CD14-positive monocyte (primary cell): ENCODE data around the gene NSMF. TPM values are rescaled to one million over a fixed set of nuclear protein-coding genes. Genes with fewer than 3 reads are reported as not detected.

ENCODE experiments used
- DNase-seq, 3 donors: peaks; one replicate each; pipeline ENCODE4 v3.0.0-alpha.2; 2011 to 2022
- H2AFZ ChIP-seq: 2 replicates; pipeline ENCODE4 v1.6.0; 2012; ENCODE audit warnings: mild to moderate bottlenecking, low read depth, low read length, inconsistent platforms; ENCODE audit not compliant: insufficient read depth, poor library complexity, severe bottlenecking
- H3K27ac ChIP-seq, 2 donors: 1 replicate in 1 of 2; 2 replicates in 1 of 2; pipeline ENCODE4 v1.5.1; 2012 to 2013; ENCODE audit warnings: low read length in 2 of 2, control low read depth in 1 of 2, inconsistent platforms in 1 of 2, low read depth in 1 of 2, mild to moderate bottlenecking in 1 of 2
- H3K27me3 ChIP-seq, 2 donors: one replicate each; pipeline versions ENCODE4 v1.6.0 to v1.6.1; 2011 to 2013; ENCODE audit warnings: low read length in 2 of 2; ENCODE audit not compliant: control insufficient read depth in 2 of 2, insufficient read depth in 2 of 2
- H3K36me3 ChIP-seq, 2 donors: replicated peaks in 1 of 2; 1 replicate in 1 of 2; 2 replicates in 1 of 2; pipeline versions ENCODE4 v1.5.1 to v1.6.1; 2012 to 2013; ENCODE audit warnings: low read length in 2 of 2, control low read depth in 1 of 2, inconsistent platforms in 1 of 2, mild to moderate bottlenecking in 1 of 2; ENCODE audit not compliant: insufficient read depth in 2 of 2, control insufficient read depth in 1 of 2
- H3K4me1 ChIP-seq, 2 donors: 1 replicate in 1 of 2; 2 replicates in 1 of 2; pipeline versions ENCODE4 v1.5.1 to v1.6.1; 2012 to 2013; ENCODE audit warnings: low read length in 2 of 2, control low read depth in 1 of 2, inconsistent platforms in 1 of 2, mild to moderate bottlenecking in 1 of 2, moderate library complexity in 1 of 2; ENCODE audit not compliant: insufficient read depth in 2 of 2, control insufficient read depth in 1 of 2
- H3K4me2 ChIP-seq: replicated peaks from 2 replicates; pipeline ENCODE3; 2012; ENCODE audit warnings: low read length, moderate library complexity, mild to moderate bottlenecking; ENCODE audit not compliant: poor library complexity, severe bottlenecking; ENCODE audit errors: extremely low read depth
- H3K4me3 ChIP-seq, 3 experiments: fragments of 200-600 bp in 1 of 3; sonication (generic) in 1 of 3; replicated peaks in 1 of 3; 1 replicate in 2 of 3; 2 replicates in 1 of 3; pipeline ENCODE4 v1.5.1; 2011 to 2013; ENCODE audit warnings: low read length in 3 of 3, mild to moderate bottlenecking in 3 of 3, control low read depth in 2 of 3, low read depth in 2 of 3, inconsistent platforms in 1 of 3, moderate library complexity in 1 of 3
- H3K79me2 ChIP-seq: 2 replicates; pipeline ENCODE4 v1.6.0; 2012; ENCODE audit warnings: mild to moderate bottlenecking, control low read depth, inconsistent platforms, low read length, moderate library complexity; ENCODE audit not compliant: insufficient read depth
- H3K9ac ChIP-seq: 2 replicates; pipeline ENCODE4 v1.6.0; 2017; ENCODE audit warnings: low read length, mild to moderate bottlenecking; ENCODE audit not compliant: insufficient read depth, poor library complexity, severe bottlenecking
- H3K9me3 ChIP-seq, 2 donors: replicated peaks in 1 of 2; 1 replicate in 1 of 2; 2 replicates in 1 of 2; pipeline versions ENCODE4 v1.5.1 to v1.6.1; 2012 to 2013; ENCODE audit warnings: low read length in 2 of 2, control low read depth in 1 of 2; ENCODE audit not compliant: control insufficient read depth in 1 of 2, insufficient read depth in 1 of 2
- H4K20me1 ChIP-seq: 2 replicates; pipeline ENCODE4 v1.6.0; 2012; ENCODE audit warnings: mild to moderate bottlenecking, low read length, control low read depth, moderate library complexity; ENCODE audit not compliant: insufficient read depth
- H3K27ac Mint-ChIP-seq, 7 donors: one replicate each; pipeline ENCODE4 v1.8.0; 2020; ENCODE audit warnings: mild to moderate bottlenecking in 7 of 7, mixed read lengths in 7 of 7, moderate library complexity in 6 of 7, inconsistent platforms in 2 of 7
- H3K27me3 Mint-ChIP-seq, 3 donors: one replicate each; pipeline ENCODE4 v1.8.0; 2021 to 2022; ENCODE audit warnings: low read depth in 3 of 3, mild to moderate bottlenecking in 3 of 3, mixed read lengths in 3 of 3, moderate library complexity in 3 of 3, inconsistent platforms in 1 of 3
- H3K36me3 Mint-ChIP-seq, 2 donors: one replicate each; pipeline ENCODE4 v1.8.0; 2020; ENCODE audit warnings: mixed read lengths in 2 of 2, inconsistent platforms in 1 of 2, mild to moderate bottlenecking in 1 of 2
- H3K4me1 Mint-ChIP-seq: one replicate; pipeline ENCODE4 v1.8.0; 2020; ENCODE audit warnings: mild to moderate bottlenecking, mixed read lengths
- H3K4me3 Mint-ChIP-seq, 2 donors: one replicate each; pipeline ENCODE4 v1.8.0; 2020; ENCODE audit warnings: mild to moderate bottlenecking in 2 of 2, mixed read lengths in 2 of 2, moderate library complexity in 1 of 2
- H3K9me3 Mint-ChIP-seq, 7 donors: one replicate each; pipeline ENCODE4 v1.8.0; 2020 to 2022; ENCODE audit warnings: mixed read lengths in 7 of 7, mild to moderate bottlenecking in 6 of 7, moderate library complexity in 6 of 7, inconsistent platforms in 2 of 7
- WGBS: methylation state at CpG from one replicate; pipeline ENCODE4 v1.1.5; 2013; ENCODE audit warnings: missing lambda C conversion rate; ENCODE audit not compliant: insufficient coverage; 5-methylcytosine and 5-hydroxymethylcytosine counted together
- intact Hi-C, 2 donors: fragments of 100-400 bp; cut with micrococcal nuclease; formaldehyde crosslinking; loops; one replicate each; pipeline versions ENCODE4 v1.15.0 to v1.15.1; 2023
- polyA plus RNA-seq, 3 donors: library from polyadenylated mRNA; depleted of rRNA in 1 of 3; unstranded in 2 of 3; stranded (reverse) in 1 of 3; fragments of 300-500 nt in 2 of 3; fragments of >200 nt in 1 of 3; fragmentation: Illumina TruSeq in 2 of 3; gene quantifications; 1 replicate in 2 of 3; 2 replicates in 1 of 3; pipeline ENCODE4 v1.2.3, GENCODE V29; 2012 to 2021
- TF ChIP-seq, protein P1 (sequence below): fragments of 200-600 bp; IDR thresholded peaks from one replicate; pipeline ENCODE4 v1.8.0; 2022; ENCODE audit warnings: antibody characterized with exemption, mild to moderate bottlenecking

NSMF gene
- polyA plus RNA-seq, 3 donors, result 4.6 to 68.4 (median 5.3) TPM

GRCh38 chr9:137485343-137486140 lies 26.4 kb upstream of the NSMF start:
- Histone ChIP-seq H2AFZ (no peak overlapping the region), H3K27me3 (no peaks in the 10 kb centered on the region), H3K9me3 (no peaks in the 10 kb centered on the region), H3K4me3 (no peak overlapping the region), H4K20me1 (no peaks in the 10 kb centered on the region), H3K4me1 (peaks cover 11 to 14% of the 10 kb centered on the region in 2 donors), H3K27ac (no peak overlapping the region), H3K4me2 (no peak overlapping the region), H3K79me2 (no peaks in the 10 kb centered on the region), H3K9ac (no peak overlapping the region), H3K36me3 (no peaks in the 10 kb centered on the region)
- Mint-ChIP-seq H3K36me3 (no peaks in the 10 kb centered on the region), H3K4me3 (no peak overlapping the region), H3K9me3 (peaks cover 0 to 2% (median 0%) of the 10 kb centered on the region in 7 donors), H3K27me3 (peaks cover 0 to 7% (median 0%) of the 10 kb centered on the region in 3 donors), H3K27ac (no peak overlapping the region), H3K4me1 (peaks cover 14% of the 10 kb centered on the region)
- no peak for DNase-seq
- 95% methylated on average over 24 of the region's 26 CpGs for WGBS
- intact Hi-C loops, result no loop called here
- TF ChIP-seq, protein P1, sequence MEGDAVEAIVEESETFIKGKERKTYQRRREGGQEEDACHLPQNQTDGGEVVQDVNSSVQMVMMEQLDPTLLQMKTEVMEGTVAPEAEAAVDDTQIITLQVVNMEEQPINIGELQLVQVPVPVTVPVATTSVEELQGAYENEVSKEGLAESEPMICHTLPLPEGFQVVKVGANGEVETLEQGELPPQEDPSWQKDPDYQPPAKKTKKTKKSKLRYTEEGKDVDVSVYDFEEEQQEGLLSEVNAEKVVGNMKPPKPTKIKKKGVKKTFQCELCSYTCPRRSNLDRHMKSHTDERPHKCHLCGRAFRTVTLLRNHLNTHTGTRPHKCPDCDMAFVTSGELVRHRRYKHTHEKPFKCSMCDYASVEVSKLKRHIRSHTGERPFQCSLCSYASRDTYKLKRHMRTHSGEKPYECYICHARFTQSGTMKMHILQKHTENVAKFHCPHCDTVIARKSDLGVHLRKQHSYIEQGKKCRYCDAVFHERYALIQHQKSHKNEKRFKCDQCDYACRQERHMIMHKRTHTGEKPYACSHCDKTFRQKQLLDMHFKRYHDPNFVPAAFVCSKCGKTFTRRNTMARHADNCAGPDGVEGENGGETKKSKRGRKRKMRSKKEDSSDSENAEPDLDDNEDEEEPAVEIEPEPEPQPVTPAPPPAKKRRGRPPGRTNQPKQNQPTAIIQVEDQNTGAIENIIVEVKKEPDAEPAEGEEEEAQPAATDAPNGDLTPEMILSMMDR, result no peak

DNA sequence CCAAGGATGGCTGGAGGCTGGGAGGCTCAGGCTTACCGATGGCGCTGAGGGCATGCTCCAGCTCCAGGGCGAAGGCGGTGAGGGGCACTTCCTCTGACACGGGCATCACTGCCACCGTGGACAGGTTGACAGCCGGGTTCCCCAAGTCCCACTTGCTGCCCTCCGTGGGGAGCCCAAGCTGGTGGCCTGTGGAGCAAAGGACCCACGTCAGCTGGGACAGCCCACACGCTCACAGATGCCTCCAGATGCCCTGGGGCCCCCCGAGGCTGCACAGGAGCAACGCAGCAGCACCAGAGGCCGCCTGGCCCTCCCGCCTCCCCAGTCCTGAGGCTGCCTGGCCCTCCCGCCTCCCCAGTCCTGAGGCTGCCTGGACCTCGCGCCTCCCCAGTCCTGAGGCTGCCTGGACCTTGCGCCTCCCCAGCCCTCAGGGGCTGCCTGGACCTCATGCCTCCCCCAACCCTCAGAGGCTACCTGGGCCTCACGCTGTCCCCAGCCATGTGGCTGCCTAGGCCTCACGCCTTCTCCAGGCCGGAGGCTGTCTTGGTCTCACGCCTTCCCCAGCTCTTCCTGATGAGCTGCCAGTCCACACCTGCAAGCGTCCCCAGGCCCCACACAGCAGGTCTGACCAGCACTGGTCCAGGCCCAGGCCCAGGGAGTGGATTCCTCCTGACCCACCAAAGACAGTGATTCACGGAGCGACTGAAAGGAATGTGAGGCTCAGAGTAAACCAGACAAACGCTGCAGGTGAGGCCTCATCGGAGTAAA lies 25.6 kb upstream of the NSMF start:
- Histone ChIP-seq H3K27ac (no peak overlapping the region), H3K4me3 (no peak overlapping the region), H3K27me3 (no peaks in the 10 kb centered on the region), H2AFZ (no peak overlapping the region), H3K36me3 (no peaks in the 10 kb centered on the region), H3K4me1 (peaks cover 11 to 14% of the 10 kb centered on the region in 2 donors), H3K4me2 (no peak overlapping the region), H3K79me2 (no peaks in the 10 kb centered on the region), H3K9me3 (no peaks in the 10 kb centered on the region), H3K9ac (no peak overlapping the region), H4K20me1 (no peaks in the 10 kb centered on the region)
- 93% methylated on average over 27 of the region's 27 CpGs for WGBS
- intact Hi-C loops, result no loop called here
- H3K9me3 Mint-ChIP-seq, result peaks cover 0 to 2% (median 0%) of the 10 kb centered on the region in 7 donors
- H3K27me3 Mint-ChIP-seq, result peaks cover 0 to 7% (median 0%) of the 10 kb centered on the region in 3 donors
- no peak overlapping the region for H3K4me3 Mint-ChIP-seq
- no peak for DNase-seq
- no peaks in the 10 kb centered on the region for H3K36me3 Mint-ChIP-seq
- H3K27ac Mint-ChIP-seq, result no peak overlapping the region
- peaks cover 14% of the 10 kb centered on the region for H3K4me1 Mint-ChIP-seq
- TF ChIP-seq, protein P1, result no peak
